HAP-1 (cell line): ENCODE results near the gene ZBTB8A.
"Not testable (repeated sequence)": the region's sequence is repeated elsewhere in the genome, so short reads cannot be mapped to it uniquely, and the experiment has no call there.

ENCODE experiments used
- DNase-seq, 2 experiments: peaks; one replicate each; pipeline ENCODE4 v3.0.0-alpha.2; 2016 to 2020; ENCODE audit warnings: low spot score in 2 of 2
- H3K27me3 ChIP-seq: fragments of 250-450 bp; sonication (Bioruptor Pico); 2 replicates; pipeline ENCODE4 v1.5.1; 2020; ENCODE audit warnings: low read depth, mild to moderate bottlenecking, moderate library complexity
- H3K36me3 ChIP-seq: fragments of 250-450 bp; sonication (Bioruptor Pico); replicated peaks from 2 replicates; pipeline ENCODE4 v1.5.1; 2020; ENCODE audit warnings: mild to moderate bottlenecking
- H3K4me1 ChIP-seq: fragments of 250-450 bp; sonication (Bioruptor Pico); 2 replicates; pipeline ENCODE4 v1.5.1; 2020; ENCODE audit warnings: mild to moderate bottlenecking
- H3K4me3 ChIP-seq: fragments of 250-450 bp; sonication (Bioruptor Pico); 2 replicates; pipeline ENCODE4 v1.5.1; 2020; ENCODE audit warnings: mild to moderate bottlenecking, moderate library complexity
- H3K9me3 ChIP-seq: fragments of 250-450 bp; sonication (Bioruptor Pico); 2 replicates; pipeline ENCODE4 v1.5.1; 2020; ENCODE audit warnings: mild to moderate bottlenecking, moderate library complexity
- in situ Hi-C: fragments of 300-500 bp; cut with MboI; formaldehyde crosslinking; loops from 3 replicates; pipeline ENCODE4 v1.14.3; 2020; ENCODE audit warnings: low sequenced_read_pairs, inconsistent platforms, mixed read lengths

The ZBTB8A gene

GRCh38 chr1:32642292-32642827 lies 103.1 kb downstream of the ZBTB8A start:
- not testable (repeated sequence) for H3K27me3 ChIP-seq

GRCh38 chr1:32644426-32644825 lies 105.2 kb downstream of the ZBTB8A start:
- in situ Hi-C loops, result no loop called here
- H3K4me3 ChIP-seq, result no peak overlapping the region

More at GRCh38 chr1:32642292-32642827, 103.1 kb downstream of the ZBTB8A start:
- Histone ChIP-seq H3K4me3 (peak overlapping the region; percentile 10; the same call in 1 of the 2 replicates), H3K4me1 (peaks cover 27% of the 10 kb centered on the region)
- H3K36me3 ChIP-seq, H3K9me3 ChIP-seq, in situ Hi-C loops: not testable (repeated sequence)
- DNase-seq, result peak; percentile 34 to 92

GRCh38 chr1:32647308-32648134 lies 108.3 kb downstream of the ZBTB8A start:
- DNase-seq, result no peak
- Histone ChIP-seq H3K4me3 (no peak overlapping the region), H3K36me3 (peaks cover 22% of the 10 kb centered on the region), H3K9me3 (no peaks in the 10 kb centered on the region), H3K27me3 (no peaks in the 10 kb centered on the region), H3K4me1 (peaks cover 16% of the 10 kb centered on the region)
- in situ Hi-C loops, result no loop called here

More at GRCh38 chr1:32644426-32644825, 105.2 kb downstream of the ZBTB8A start:
- Histone ChIP-seq H3K27me3 (no peaks in the 10 kb centered on the region), H3K36me3 (peaks cover 8% of the 10 kb centered on the region), H3K9me3 (no peaks in the 10 kb centered on the region), H3K4me1 (peaks cover 23% of the 10 kb centered on the region)
- DNase-seq, result no peak

- peak; percentile 95 for DNase-seq
- in situ Hi-C loops, result no loop called here
- Histone ChIP-seq H3K9me3 (no peaks in the 10 kb centered on the region), H3K27me3 (no peaks in the 10 kb centered on the region), H3K36me3 (peaks cover 48% of the 10 kb centered on the region), H3K4me3 (peak within 1 kb of the TSS; percentile 85), H3K4me1 (peaks cover 26% of the 10 kb centered on the region)
Measured at GRCh38 chr1:32650248-32650751, 111.1 kb downstream of the ZBTB8A start, which contains the start of gene ZBTB8OS. Gene ZBTB8OS, minus strand, starts transcription at chr1:32650550. Its CDS starts 21 bp downstream, at chr1:32650529.

DNA sequence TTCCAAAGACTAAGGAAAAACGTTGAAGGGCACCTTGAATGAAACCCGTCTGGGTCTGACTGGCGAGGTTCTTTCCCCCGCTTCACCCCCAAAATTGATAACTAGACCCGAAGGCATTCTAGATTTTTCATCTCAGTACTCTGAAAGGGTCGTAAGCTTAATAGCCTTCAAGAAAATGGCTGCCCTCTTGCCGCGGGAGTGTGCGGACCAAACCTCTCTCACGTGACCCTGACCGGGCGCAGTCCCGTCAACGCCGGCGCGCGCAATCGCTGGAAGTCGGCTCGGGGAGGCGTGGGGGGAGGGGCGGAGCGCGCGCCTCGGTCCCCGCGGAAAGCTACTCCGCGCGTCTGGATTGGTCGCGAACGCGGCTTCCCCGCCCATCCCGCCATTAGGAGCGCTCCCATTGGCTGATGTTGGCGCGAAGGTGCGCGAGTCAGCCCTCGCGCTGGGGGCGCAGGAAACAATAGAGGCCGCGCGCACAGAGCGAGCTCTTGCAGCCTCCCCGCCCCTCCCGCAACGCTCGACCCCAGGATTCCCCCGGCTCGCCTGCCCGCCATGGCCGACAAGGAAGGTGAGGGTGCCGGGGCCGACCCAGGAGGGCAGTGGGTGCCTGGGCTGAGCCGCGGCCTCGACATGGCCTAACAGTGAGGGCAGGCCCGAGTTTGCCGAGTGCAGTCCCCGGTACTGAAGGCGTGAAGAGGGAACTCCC lies 111.7 kb downstream of the ZBTB8A start, which contains the start of gene RBBP4:
TSS of gene RBBP4 (plus strand) at position 457 of the 709 bp plus-strand sequence. CDS start at position 556, 99 bp downstream.
- Histone ChIP-seq H3K27me3 (no peaks in the 10 kb centered on the region), H3K36me3 (peaks cover 54% of the 10 kb centered on the region), H3K4me1 (peaks cover 25% of the 10 kb centered on the region), H3K4me3 (peak within 1 kb of the TSS; percentile 85), H3K9me3 (no peaks in the 10 kb centered on the region)
- in situ Hi-C loops, result no loop called here
- peak; percentile 92 to 98 for DNase-seq

DNA sequence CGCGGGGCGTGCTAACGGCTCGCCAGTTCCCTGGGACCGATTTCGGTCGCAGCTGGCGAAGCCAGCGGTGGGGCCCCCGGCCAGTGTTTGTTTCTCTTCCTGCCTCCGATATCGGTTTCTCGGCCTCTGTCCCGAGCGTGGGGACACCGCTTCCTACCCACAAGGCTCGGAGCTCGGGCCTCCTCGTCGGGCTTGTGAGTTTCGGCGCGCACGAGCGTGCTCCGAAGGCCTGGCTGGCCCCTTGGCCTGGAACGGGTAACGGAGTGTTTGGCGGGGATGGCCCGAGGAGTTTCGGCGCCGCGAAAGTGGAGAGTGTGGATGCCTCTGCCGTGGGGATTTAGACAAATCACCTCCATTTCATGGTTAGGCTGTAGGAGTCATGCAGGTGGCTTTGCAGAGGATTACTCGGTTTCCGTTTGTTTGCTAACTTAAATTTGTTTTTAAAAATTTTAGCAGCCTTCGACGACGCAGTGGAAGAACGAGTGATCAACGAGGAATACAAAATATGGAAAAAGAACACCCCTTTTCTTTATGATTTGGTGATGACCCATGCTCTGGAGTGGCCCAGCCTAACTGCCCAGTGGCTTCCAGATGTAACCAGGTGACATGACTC lies 112.3 kb downstream of the ZBTB8A start:
- in situ Hi-C loops, result no loop called here
- H3K4me3 ChIP-seq, result peak overlapping the region; percentile 85
- H3K27me3 ChIP-seq, result no peaks in the 10 kb centered on the region
- H3K4me1 ChIP-seq, result peaks cover 25% of the 10 kb centered on the region
- H3K9me3 ChIP-seq, result no peaks in the 10 kb centered on the region
- no peak for DNase-seq
- H3K36me3 ChIP-seq, result peaks cover 61% of the 10 kb centered on the region

GRCh38 chr1:32652244-32652962 lies 113.2 kb downstream of the ZBTB8A start:
- Histone ChIP-seq H3K27me3 (no peaks in the 10 kb centered on the region), H3K36me3 (peaks cover 69% of the 10 kb centered on the region), H3K4me3 (peak overlapping the region; percentile 85), H3K9me3 (no peaks in the 10 kb centered on the region), H3K4me1 (peaks cover 25% of the 10 kb centered on the region)
- no peak for DNase-seq
- in situ Hi-C loops, result no loop called here
